Stimulated activated CD4-positive, alpha-beta T cell treated with anti-CD3 and anti-CD28 coated beads, Interleukin-2, amount 100 ng/mL, for 4 hours (primary cell): ENCODE results near the gene PDE9A.

ENCODE experiments used
- DNase-seq: peaks from one replicate; pipeline ENCODE4 v3.0.0-alpha.2; 2020; ENCODE audit warnings: low read depth

Gene PDE9A

GRCh38 chr21:42775123-42775522 lies 121.7 kb downstream of the PDE9A start:
- DNase-seq: no peak

GRCh38 chr21:42775891-42776290 lies 122.5 kb downstream of the PDE9A start:
- no peak for DNase-seq

DNA sequence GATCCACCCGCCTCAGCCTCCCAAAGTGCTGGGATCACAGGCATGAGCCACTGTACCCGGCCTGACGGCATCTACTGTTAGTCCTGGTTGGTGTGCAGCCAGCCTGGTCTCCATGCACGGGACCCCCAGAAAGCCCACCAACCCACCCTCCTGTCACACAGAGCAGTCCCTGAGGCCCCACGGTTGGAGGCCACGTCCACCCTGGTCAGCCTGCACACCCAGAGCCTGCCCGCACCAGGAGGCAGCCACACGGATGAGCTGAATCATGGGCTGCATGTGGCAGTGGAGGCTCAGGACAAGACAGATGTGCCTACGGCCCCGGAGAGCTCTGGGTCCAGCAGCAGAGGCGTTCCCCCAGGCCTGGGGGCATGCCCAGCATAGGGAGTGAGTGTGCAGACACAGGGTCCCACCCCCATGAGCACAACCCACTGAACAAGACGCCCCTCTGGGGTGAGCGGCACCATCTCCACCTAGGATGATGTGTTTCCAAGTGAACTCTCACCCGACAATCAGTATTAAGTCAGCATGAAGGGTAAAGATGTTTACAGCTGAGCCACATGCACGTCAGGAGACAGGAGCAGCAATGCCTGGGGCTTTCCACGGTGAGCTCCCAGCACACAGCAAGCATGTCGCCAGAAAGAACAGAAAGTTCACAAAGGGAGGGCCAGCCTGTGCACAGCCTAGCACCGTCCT lies 123.8 kb downstream of the PDE9A start:
- no peak for DNase-seq

DNA sequence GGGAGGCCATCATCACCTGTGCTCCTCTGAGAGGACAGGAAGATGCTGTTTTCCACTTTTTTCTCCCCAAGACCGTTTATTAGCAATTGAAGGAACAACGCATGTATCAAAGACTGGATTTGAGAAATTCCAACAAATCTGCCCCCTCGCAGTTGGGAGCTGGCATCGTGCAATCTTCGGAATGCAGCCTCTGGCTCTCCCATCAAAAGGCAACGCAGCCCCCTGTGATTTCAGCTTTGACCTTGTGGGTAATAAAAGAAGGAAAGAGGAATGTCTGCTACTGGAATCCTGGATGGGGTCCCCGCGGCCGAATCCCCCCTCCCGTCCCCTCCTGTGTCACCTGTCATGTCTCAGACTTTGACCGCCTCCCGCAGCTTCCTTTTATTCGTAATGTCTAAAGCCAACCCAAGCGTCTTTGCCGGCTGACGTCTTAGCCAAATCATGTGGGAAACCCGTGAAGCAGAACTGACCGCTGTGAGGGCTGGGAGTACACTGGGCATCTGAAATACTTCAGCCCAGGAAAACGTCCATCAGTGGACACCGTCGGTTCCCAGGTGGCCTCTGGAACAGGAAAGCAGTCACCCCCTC lies 124.4 kb downstream of the PDE9A start:
- no peak for DNase-seq

DNA sequence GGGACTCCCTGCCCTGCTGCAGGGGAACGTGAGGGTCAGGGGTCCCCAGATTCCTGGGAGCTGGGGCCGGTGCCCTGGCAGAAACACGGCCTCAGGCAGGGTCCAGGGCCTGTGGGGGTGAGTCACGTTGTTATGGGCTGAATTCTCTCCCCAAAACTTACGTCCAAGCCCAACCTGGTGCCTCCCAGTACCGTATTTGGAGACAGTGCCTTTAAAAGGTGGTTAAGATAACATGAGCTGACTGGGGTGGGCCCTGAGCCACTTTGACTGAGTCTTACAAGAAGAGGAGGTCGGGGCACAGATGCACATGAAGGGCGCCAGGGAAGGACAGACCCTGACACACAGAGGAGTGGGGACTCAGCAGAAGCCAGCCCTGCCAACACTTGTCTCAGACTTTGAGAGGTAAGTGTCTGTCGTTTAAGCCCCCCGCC lies 126.0 kb downstream of the PDE9A start:
- no peak for DNase-seq

DNA sequence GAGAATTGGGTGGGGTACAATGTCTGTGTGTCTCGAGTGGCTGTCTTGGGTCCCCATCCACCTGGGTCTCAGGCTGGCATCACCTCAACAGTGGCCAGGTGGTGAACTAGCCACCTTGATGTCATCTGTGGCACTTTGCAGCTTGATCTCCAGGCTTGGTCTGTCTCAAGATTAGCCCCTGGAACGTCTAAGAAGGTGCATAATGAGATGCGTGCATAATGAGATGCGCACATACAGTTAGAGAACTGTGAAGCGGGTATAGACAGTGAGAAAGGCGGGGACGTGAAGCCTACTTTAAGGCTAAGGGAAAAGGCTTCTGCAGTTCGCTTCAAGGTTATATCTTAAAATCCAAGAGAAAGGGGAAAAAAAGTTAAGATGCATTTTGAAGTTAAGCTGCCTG lies 127.2 kb downstream of the PDE9A start:
- no peak for DNase-seq

- DNase-seq: no peak
Measured at GRCh38 chr21:42781150-42781970, 127.9 kb downstream of the PDE9A start.

DNA sequence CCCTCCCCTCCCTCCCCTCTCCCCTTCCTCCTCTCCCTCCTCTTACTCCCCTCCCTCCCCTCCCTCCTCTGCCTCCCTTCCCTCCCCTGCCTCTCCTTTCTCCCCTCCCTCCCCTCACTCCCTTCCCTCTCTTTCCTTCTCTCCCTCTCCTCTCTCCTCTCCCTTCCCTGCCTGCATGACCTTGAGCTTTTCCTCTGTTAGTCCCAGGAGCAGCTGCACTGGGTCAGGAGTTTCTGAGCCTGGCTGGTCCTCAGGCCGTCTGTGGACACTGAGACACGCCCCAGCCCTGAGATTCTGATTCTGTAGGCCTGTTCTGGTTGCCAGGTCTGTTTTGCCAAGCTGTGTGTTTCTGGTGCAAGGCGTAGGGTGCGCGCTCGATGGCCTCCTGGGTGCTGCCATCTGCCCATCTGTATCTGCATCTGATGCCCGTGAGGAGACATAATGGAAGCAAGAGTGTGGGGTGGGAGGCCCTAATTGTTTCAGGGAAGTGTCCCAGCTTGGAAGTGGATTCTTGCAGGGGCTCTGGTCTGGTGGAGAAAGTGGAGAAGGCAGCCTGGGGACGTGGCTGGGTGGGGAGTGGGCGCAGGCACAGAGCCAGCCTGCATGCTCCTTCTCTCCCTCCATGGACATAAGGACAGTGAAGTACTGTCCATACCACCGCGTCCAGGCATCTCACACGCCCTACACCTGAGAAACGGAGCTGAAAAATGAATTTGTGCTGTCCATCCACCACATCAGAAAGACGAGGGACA lies 128.7 kb downstream of the PDE9A start:
- no peak for DNase-seq

- DNase-seq: no peak
Measured at GRCh38 chr21:42782723-42783242, 129.4 kb downstream of the PDE9A start.

GRCh38 chr21:42784276-42784675 lies 130.9 kb downstream of the PDE9A start:
- no peak for DNase-seq

DNA sequence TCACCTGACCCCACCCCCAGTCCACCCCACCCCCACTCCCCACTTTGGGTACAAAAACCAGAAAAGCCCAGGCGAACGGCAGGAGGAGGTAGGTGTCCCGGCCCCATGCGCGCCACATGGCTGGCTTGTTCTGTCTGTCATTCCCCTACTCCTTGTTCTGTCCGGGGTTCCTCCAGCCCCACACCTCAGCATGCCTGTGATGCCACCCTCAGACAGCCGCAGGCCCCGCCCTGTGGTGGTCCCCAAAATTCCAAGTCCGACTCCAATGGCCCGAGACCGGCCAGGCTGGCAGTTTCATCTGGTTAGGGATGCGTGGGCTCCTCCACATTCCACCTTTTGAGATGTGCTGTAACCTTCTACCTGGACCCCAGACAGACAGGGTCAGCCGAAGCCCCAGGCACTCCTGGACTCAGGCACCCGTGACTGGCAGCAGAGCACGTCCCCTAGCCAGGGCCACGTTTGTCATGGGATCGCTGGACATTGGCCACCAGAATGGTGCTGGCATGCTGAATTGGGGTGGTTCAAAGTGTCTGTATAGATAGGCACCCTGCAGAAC lies 131.6 kb downstream of the PDE9A start:
- no peak for DNase-seq

GRCh38 chr21:42785666-42786427 lies 132.4 kb downstream of the PDE9A start:
- no peak for DNase-seq

DNA sequence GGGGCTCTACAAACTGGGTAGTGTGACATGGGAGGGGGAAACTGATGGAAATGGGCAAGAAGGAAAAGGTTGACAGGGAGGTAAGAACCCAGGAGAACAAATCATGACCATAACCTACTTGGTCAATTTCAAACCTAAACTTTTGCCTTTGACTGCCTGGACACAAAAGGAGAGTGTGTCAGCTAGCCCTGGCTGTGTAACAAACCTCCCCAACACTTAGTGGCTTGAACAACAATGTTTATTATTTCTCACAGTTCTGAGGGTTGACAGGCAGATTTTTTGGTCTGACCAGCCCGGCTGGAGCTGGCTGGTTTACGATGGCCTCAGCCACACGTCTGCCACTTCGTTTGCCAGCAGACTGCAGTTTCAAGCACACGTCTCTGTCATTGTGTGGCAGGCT lies 133.5 kb downstream of the PDE9A start:
- DNase-seq: no peak

DNA sequence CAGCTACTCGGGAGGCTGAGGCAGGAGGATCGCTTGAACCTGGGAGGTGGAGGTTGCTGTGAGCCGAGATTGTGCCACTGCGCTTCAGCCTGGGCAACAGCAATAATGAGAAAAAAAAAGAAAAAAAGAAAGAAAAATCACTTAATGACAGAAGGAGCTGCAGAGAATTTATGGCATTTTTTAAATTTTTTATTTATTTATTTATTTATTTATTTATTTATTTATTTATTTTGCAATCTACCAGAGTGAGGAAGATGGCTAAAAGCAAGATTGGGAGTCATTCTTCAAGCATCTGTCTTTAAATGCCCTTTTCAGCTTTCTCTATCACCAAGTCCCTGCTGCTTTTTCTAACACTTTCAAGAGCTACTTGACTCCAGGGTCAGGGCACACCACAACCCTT lies 134.2 kb downstream of the PDE9A start:
- DNase-seq: no peak

DNA sequence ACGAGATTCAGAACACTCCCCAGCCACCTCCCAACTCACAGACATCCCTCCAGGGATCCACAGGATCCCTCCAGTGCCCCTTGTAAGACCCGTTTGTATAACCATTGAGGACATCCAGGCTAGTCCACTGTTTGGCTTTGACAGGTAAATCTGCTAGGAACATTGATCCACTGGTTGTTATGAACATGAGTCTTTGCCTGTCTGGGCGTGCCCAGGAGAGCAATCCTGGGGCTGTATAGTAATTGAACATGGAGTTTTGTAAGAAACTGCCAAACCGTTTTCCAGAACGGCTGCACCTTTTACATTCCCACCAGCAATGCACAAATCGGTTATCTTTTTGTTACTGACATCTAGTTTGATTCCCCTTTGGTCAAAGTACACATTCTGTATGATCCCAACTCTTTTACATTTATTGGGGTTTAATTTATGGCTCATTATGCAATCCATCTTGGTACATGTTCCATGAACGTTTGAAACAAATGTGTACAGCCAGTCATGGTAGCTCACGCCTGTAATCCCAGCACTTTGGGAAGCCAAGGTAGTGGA lies 137.2 kb downstream of the PDE9A start:
- no peak for DNase-seq

GRCh38 chr21:42793774-42794173 lies 140.4 kb downstream of the PDE9A start:
- DNase-seq: no peak

- DNase-seq: no peak
Measured at GRCh38 chr21:42794551-42794950, 141.1 kb downstream of the PDE9A start.

DNA sequence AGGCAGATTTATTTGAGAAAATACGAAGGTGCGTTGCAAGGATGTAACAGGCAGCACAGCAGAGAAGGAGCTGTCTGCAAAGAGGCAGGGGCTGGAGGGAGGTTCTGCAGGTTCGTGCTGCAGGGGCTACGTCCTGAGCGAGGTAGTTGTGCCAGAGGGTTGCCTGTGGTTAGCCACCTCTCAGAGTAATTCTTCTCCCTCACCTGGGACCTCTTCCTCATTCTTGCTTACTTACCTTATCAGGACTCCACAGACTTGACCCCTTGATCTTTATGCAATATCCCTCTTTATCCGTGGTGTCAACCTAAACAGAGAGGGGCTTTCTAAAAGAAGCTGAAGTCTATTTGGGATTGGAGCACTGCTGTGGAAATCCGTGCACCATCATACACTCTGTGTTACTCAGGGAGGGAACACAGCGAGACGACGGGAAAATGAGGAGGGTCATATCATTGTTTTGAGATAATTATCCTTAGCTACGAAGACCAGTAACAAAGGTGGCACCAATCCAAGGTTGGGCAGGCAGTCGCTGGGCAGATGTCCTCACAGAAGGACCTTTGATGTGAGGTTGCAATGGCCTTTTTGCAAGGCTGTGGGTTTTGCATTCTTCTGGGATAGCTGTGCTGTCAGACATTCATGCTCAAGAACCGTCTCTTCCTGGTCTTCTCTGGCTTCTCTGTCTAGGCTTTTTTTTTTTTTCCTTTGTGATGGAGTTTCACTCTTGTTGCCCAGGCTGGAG lies 143.1 kb downstream of the PDE9A start:
- no peak for DNase-seq

DNA sequence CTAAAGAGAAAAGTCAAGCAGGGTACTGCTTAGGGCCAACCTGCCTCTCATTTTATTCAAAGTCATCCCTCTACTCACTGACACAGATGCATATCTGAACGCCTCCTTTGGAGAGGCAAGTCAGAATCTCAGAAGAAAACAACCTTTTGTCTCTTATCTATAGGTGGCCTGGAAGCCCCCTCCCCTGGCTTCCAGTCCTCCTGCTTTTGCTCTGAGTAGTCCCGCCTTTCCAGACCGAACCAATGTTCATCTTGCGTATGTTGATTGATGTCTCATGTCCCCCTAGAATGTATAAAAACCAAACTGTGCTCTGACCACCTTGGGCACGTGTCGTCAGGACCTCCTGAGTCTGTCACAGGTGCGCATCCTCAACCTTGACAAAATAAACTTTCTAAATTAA lies 144.1 kb downstream of the PDE9A start:
- DNase-seq: no peak

GRCh38 chr21:42798106-42798505 lies 144.7 kb downstream of the PDE9A start:
- no peak for DNase-seq
